GM12891 (cell line): Measurements from ENCODE around the gene ARHGAP26.

Experiments used
- PAX5 ChIP-seq: IDR thresholded peaks from 2 replicates; pipeline ENCODE4 v1.6.1; 2011; ENCODE audit warnings: low read length, moderate library complexity, mild to moderate bottlenecking; ENCODE audit not compliant: insufficient read depth, severe bottlenecking
- POLR2A ChIP-seq: IDR thresholded peaks from 2 replicates; pipeline ENCODE4 v1.6.1; 2011; ENCODE audit warnings: low read depth, low read length, control low read depth
- POLR2AphosphoS5 ChIP-seq: IDR thresholded peaks from 2 replicates; pipeline ENCODE4 v1.6.1; 2011; ENCODE audit warnings: low read depth, low read length, control low read depth
- POU2F2 ChIP-seq: IDR thresholded peaks from 2 replicates; pipeline ENCODE4 v1.6.1; 2011; ENCODE audit warnings: low read depth, mild to moderate bottlenecking, control low read depth, low read length, moderate library complexity
- SPI1 ChIP-seq: IDR thresholded peaks from 2 replicates; pipeline ENCODE4 v1.6.1; 2011; ENCODE audit warnings: low read depth, low read length, control low read depth
- TAF1 ChIP-seq: IDR thresholded peaks from 2 replicates; pipeline ENCODE4 v1.6.1; 2011; ENCODE audit warnings: low read depth, low read length, control low read depth

- TF ChIP-seq POLR2A (no peak), POLR2AphosphoS5 (no peak), POU2F2 (no peak), SPI1 (no peak), TAF1 (no peak), PAX5 (no peak)
Observed at GRCh38 chr5:143083006-143083405, 312.8 kb downstream of the ARHGAP26 start.
